Measurements from ENCODE around the gene SPECC1.

- TF ChIP-seq YY1 (IDR thresholded peaks at IDR 0.05; ENCODE audit: insufficient read depth, insufficient read length) (no peak), SUZ12 (IDR thresholded peaks at IDR 0.05; ENCODE audit: extremely low read depth, insufficient read depth, insufficient read length) (no peak)
These were observed 149.4 kb downstream of the SPECC1 start for GRCh38 chr17:20158580-20158979.

Data from NT2/D1 (cell line).